ENCODE measurements around the gene ITPK1.

The ITPK1 gene

DNA sequence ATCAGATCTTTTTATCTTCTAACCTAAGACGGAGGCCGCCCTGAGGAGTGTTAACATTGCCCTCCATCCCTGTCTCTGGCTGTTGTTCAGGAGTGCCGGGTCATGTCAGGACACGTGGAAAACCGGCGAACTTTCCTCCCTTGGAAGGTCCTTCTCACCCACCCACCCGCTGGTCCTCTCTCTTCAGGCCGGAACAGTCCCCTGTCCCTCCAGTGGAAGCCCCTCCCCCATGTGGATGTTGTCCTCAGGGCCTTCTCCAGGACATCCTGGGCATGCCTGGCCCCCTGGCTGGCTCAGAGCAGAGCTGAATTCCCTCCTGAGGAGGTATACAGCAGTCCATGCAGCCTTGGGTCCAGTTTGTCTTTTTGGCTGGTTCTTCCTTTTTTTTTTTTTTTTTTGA lies 20.3 kb upstream of the ITPK1 start:
- TF ChIP-seq, protein P1, sequence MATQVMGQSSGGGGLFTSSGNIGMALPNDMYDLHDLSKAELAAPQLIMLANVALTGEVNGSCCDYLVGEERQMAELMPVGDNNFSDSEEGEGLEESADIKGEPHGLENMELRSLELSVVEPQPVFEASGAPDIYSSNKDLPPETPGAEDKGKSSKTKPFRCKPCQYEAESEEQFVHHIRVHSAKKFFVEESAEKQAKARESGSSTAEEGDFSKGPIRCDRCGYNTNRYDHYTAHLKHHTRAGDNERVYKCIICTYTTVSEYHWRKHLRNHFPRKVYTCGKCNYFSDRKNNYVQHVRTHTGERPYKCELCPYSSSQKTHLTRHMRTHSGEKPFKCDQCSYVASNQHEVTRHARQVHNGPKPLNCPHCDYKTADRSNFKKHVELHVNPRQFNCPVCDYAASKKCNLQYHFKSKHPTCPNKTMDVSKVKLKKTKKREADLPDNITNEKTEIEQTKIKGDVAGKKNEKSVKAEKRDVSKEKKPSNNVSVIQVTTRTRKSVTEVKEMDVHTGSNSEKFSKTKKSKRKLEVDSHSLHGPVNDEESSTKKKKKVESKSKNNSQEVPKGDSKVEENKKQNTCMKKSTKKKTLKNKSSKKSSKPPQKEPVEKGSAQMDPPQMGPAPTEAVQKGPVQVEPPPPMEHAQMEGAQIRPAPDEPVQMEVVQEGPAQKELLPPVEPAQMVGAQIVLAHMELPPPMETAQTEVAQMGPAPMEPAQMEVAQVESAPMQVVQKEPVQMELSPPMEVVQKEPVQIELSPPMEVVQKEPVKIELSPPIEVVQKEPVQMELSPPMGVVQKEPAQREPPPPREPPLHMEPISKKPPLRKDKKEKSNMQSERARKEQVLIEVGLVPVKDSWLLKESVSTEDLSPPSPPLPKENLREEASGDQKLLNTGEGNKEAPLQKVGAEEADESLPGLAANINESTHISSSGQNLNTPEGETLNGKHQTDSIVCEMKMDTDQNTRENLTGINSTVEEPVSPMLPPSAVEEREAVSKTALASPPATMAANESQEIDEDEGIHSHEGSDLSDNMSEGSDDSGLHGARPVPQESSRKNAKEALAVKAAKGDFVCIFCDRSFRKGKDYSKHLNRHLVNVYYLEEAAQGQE (IDR thresholded peaks at IDR 0.05; ENCODE audit: insufficient read depth in 1 of 2, low read depth in 2 of 2, low read length in 2 of 2) = no peak
- TF ChIP-seq POLR2AphosphoS5 (IDR thresholded peaks at IDR 0.05; ENCODE audit: low read depth, low read length) = no peak
- TF ChIP-seq SIN3A (IDR thresholded peaks at IDR 0.05; ENCODE audit: borderline replicate concordance, insufficient read depth, low read length) = no peak
- TF ChIP-seq FOXP2 (optimal IDR thresholded peaks at IDR 0.05; ENCODE audit: borderline replicate concordance, extremely low read depth, extremely low read length, insufficient read depth) = no peak
- TF ChIP-seq TAF1 (IDR thresholded peaks at IDR 0.05; ENCODE audit: borderline replicate concordance, insufficient read depth, low read length) = no peak

DNA sequence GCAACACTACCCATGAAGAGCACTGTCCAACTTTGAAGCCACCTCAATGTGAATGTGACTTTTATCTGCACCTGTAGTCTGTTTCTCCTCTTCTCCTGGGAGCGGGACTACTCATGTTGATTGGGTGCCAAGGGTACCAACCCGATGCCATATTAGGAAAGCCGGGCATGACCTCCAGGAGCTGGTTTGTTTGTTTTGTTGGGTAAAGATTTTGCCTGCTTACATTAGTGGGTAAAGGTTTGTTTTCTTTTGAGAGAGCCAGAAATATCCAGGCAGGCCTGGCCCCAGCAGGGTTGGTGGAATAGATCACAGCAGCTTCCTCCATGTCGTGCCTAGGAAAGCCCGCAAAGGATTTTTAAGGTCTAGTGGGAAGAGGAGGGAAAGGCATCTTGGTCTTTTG lies 19.7 kb upstream of the ITPK1 start:
- TF ChIP-seq FOXP2 (optimal IDR thresholded peaks at IDR 0.05; ENCODE audit: borderline replicate concordance, extremely low read depth, extremely low read length, insufficient read depth) (no peak), POLR2AphosphoS5 (IDR thresholded peaks at IDR 0.05; ENCODE audit: low read depth, low read length) (no peak), SIN3A (IDR thresholded peaks at IDR 0.05; ENCODE audit: borderline replicate concordance, insufficient read depth, low read length) (no peak), TAF1 (IDR thresholded peaks at IDR 0.05; ENCODE audit: borderline replicate concordance, insufficient read depth, low read length) (no peak)
- TF ChIP-seq, protein P1 (IDR thresholded peaks at IDR 0.05; ENCODE audit: insufficient read depth in 1 of 2, low read depth in 2 of 2, low read length in 2 of 2) = no peak

DNA sequence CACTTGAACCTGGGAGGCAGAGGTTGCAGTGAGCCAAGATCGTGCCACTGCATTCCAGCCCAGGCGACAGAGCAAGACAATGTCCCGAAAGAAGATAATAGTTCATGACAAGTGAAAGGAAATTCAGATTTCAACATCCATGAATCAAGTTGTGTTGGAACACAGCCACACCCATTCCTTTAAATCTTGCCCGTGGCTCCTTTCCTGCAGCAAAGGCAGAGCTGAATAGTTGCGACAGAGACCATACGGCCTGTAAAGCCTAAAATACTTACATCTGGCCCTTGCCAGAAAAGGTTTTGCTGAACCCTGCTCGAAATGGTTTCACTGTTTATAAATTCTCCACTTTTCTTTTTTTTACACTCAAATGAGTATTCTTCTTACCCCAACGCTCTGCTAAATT lies 17.7 kb upstream of the ITPK1 start:
- TF ChIP-seq, protein P1 (IDR thresholded peaks at IDR 0.05; ENCODE audit: insufficient read depth in 1 of 2, low read depth in 2 of 2, low read length in 2 of 2) = no peak
- TF ChIP-seq FOXP2 (optimal IDR thresholded peaks at IDR 0.05; ENCODE audit: borderline replicate concordance, extremely low read depth, extremely low read length, insufficient read depth) (no peak), SIN3A (IDR thresholded peaks at IDR 0.05; ENCODE audit: borderline replicate concordance, insufficient read depth, low read length) (no peak), TAF1 (IDR thresholded peaks at IDR 0.05; ENCODE audit: borderline replicate concordance, insufficient read depth, low read length) (no peak)

- TF ChIP-seq, protein P1 (IDR thresholded peaks at IDR 0.05; ENCODE audit: insufficient read depth in 1 of 2, low read depth in 2 of 2, low read length in 2 of 2) = no peak
- TF ChIP-seq SIN3A (IDR thresholded peaks at IDR 0.05; ENCODE audit: borderline replicate concordance, insufficient read depth, low read length) = no peak
- TF ChIP-seq TAF1 (IDR thresholded peaks at IDR 0.05; ENCODE audit: borderline replicate concordance, insufficient read depth, low read length) = no peak
- TF ChIP-seq POLR2AphosphoS5 (IDR thresholded peaks at IDR 0.05; ENCODE audit: low read depth, low read length) = no peak
Measured at GRCh38 chr14:93132472-93133065, 16.8 kb upstream of the ITPK1 start.

All from PFSK-1 (cell line).